ENCODE data around the gene OSBPL6.

- TF ChIP-seq POLR2A (IDR thresholded peaks at IDR 0.05) (no peak), EP300 (IDR thresholded peaks at IDR 0.05) (no peak)
Measured at GRCh38 chr2:178242552-178242883, 48.2 kb downstream of the OSBPL6 start.

Data from sigmoid colon (tissue), 4 donors.